HG02588 (cell line): Measurements from ENCODE around the gene GDF3.
"Not testable (repeated sequence)": the region's sequence is repeated elsewhere in the genome, so short reads cannot be mapped to it uniquely, and the experiment has no call there.

Experiments
- ATAC-seq: cut with Tn5 transposase; IDR thresholded peaks from one replicate; pipeline ENCODE4 v1.9.1; 2021; ENCODE audit warnings: mild to moderate bottlenecking, moderate library complexity; ENCODE audit not compliant: unreplicated experiment

Gene GDF3

GRCh38 chr12:7668171-7668570, 27.4 kb downstream of the GDF3 start:
- no peak for ATAC-seq

- no peak for ATAC-seq
Measured at GRCh38 chr12:7667125-7667524, 28.4 kb downstream of the GDF3 start.

- ATAC-seq: no peak
Measured at GRCh38 chr12:7666595-7666994, 29.0 kb downstream of the GDF3 start.

- ATAC-seq: no peak
Measured at GRCh38 chr12:7661741-7662140, 33.8 kb downstream of the GDF3 start.

- ATAC-seq: no peak
Measured at GRCh38 chr12:7656121-7656520, 39.5 kb downstream of the GDF3 start.

GRCh38 chr12:7650091-7650490, 45.5 kb downstream of the GDF3 start:
- ATAC-seq: no peak

- no peak for ATAC-seq
Measured at GRCh38 chr12:7647071-7647470, 48.5 kb downstream of the GDF3 start.

- no peak for ATAC-seq
Measured at GRCh38 chr12:7646178-7646475, 49.4 kb downstream of the GDF3 start.

GRCh38 chr12:7645395-7646177, 50.0 kb downstream of the GDF3 start:
- ATAC-seq: no peak

GRCh38 chr12:7642876-7643309, 52.7 kb downstream of the GDF3 start:
- ATAC-seq: no peak

- ATAC-seq: no peak
Measured at GRCh38 chr12:7642287-7642686, 53.3 kb downstream of the GDF3 start.

- ATAC-seq: not testable (repeated sequence)
Measured at GRCh38 chr12:7640123-7640995, 55.2 kb downstream of the GDF3 start.
